Measurements from ENCODE around the gene PTOV1.

Gene PTOV1

GRCh38 chr19:49859682-49860335, 8.8 kb downstream of the PTOV1 start:
- no peak for DNase-seq (ENCODE audit: low read depth)

- no peak for DNase-seq (ENCODE audit: low read depth)
Measured at GRCh38 chr19:49860336-49861102, 9.6 kb downstream of the PTOV1 start.

GRCh38 chr19:49861107-49861506, 10.1 kb downstream of the PTOV1 start:
- DNase-seq (ENCODE audit: low read depth) = no peak

- no peak for DNase-seq (ENCODE audit: low read depth)
Measured at GRCh38 chr19:49861541-49862378, 10.8 kb downstream of the PTOV1 start.

DNA sequence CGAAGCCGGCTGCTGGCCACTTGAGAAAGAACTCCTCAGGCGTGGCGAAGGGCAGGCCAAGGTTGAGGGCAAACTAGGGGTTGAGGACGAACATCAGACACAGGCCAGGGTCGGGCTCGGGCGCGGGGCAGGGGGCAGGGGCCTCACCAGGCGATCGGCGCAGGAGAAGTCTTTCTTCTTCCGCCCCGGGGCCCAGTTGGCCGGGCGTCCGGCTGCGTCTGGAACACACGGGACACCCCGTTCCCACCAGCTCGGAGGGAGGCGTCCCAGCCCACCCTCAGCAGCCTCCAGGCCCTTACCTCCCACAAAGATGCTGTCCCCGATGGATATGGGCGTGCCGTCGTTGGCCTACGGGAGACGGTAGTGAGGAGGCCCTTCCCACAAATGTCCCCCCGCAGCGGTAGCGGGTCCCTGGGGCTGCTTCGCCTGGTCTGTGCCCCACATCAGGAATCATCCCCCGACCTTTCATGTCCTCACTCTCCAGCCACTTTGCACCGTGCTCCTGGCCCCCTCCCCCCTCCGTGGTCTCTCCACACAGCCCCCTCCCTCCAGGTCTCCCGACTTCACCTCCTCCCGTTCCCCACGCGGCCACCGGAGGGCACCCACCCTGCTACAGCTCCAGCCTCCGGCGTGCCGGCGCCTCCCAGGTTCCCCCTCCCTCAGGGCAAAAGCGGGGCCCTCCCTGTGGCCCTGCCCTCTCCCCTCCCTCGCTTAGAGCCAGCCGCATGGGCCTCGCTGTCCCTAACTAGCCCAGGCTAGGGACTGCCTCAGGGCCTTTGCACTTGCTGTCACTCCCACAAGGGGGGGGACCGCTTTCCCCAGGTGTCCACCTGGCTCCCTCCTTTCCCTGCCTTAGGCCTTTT, 11.7 kb downstream of the PTOV1 start:
- no peak for DNase-seq (ENCODE audit: low read depth)

DNA sequence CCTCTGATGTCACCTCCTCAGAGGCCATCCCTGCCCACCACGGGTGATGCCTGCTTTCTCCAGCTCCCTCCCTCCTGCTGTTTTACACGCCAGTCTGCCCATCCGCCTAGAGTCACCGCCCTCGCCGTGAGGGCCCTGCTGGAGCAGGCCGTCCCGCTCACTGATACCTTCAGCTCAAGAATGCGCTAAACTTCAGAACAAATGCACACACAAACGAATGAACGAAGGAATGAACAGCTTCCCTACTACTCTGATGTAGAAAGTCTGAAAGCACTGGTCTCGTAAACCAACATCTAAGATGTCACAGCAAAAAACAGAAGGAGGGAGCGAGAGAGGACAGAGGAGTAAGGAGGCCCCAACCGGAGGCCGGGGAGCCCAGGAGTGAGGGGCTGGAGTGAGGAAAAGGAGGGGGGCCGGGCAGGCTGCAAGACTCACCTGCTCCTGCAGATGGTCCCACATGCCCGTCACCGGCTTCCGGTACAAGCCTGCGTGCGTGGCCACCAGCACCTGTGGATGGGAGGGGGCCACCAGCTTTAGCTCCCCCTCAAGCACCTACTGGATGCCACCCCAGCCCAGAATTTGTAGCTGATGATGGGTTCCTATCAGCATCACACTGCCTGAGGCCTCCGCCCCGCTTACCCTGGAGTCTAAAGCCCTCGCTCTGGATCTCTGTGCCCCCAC, 12.4 kb downstream of the PTOV1 start:
- no peak for DNase-seq (ENCODE audit: low read depth)

DNA sequence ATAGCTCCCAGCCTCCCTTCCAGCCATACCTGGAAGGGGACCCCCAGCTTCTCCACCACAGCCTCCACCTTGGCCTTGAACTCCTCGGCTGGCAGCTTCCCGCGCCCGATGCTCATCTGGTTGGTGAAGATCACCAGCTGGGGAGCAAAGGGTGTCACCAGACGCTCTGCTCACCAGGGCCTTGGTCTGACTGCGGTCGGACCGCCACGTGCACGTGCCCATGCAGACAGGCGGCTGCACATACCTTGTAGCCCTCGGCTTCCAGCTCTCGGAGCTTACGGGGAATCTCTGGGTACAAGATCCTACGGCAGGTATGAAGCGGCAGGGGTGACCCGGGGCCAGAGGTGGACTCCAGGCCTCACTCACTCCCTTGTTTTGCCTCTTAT, 13.0 kb downstream of the PTOV1 start:
- DNase-seq (ENCODE audit: low read depth) = no peak

DNA sequence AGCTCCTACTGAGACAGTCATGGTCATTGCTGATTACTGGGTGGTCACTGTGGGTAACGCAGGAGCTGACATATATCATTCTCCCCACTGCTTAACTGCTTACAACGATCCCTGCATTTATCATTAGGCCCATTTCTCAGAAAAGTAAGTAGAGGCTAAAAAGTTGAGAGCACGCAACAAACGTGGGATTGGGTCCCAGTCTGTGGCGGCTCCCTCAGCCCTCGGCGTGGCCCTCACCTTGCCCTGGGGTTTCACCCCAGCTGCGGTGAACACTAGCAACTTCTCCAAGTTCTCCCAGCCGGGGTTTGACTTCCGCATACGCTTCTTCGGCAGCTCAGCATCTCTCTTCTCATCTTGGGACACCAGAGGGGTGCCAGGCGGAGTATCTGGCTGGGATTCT, 13.9 kb downstream of the PTOV1 start:
- no peak for DNase-seq (ENCODE audit: low read depth)

DNA sequence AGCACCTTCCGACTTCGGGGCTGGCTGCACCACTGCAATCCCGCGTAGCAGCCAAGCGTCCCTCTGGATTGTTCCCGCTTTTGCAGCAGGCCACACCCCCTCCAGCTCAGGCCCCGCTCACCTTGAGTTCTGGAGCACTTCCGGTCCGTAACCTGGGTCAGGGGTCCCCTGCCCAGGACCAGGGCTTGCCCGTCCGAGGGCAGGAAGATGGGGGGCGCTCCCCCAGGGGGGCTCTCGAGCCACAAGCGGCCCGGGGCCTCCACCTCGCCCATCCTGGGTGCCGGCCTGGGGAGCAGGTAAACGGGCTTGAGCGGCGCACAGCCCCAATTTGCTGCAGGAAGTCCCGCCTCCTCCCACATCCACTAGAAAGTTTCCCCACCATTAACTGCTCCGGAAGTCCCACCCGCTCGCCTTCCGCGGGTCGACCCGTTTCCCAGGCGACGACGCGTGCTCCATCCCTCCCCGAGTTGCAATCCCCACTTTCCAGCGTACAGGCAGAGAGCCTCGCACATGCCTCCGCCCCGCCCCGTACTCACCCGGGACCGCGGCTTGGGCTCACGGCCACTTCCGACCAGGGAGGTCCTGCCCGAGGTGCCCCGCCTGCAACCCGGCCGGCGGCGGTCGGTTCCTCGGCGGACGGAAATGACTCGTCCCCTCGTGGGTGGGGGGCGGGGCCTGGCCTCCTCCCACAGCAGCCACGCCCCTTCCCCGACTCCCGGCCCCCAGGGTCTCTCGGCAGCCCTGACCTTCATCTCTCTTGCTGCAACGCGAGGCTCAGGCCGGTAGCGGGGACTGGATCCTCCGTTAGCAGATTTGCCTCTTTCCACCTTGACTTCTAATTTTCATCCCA, 16.2 kb downstream of the PTOV1 start, which contains the start of gene PNKP:
PNKP (minus strand) TSS at position 644 of the 850 bp plus-strand sequence; CDS start at position 272, 372 bp downstream.
- DNase-seq (ENCODE audit: low read depth) = peak; percentile 86

DNA sequence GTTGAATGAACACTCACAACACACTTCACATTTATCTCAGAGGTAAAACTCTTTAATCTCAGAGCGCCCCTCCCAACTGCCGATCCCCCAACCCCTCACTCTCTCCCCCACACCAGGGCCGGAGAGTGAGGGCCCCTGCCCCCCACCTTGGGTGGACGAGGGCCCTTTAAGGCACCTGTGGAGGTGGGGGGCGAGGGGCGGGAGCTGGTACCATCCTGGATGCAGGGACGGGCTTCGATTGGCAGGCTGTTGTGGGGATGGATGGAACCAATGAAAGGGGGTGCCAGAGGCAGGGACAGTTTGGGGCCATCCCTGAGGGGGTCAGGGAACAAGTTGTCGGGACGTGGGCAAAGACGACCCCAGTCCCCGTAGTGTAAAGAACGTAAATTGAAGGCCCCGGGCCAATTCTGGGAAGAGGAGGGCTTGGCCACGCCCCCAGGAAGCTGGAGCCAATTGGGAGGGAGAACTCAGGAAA, 18.1 kb downstream of the PTOV1 start:
- no peak for DNase-seq (ENCODE audit: low read depth)

GRCh38 chr19:49869484-49870308, 18.7 kb downstream of the PTOV1 start:
- peak; percentile 100 for DNase-seq (ENCODE audit: low read depth)

DNA sequence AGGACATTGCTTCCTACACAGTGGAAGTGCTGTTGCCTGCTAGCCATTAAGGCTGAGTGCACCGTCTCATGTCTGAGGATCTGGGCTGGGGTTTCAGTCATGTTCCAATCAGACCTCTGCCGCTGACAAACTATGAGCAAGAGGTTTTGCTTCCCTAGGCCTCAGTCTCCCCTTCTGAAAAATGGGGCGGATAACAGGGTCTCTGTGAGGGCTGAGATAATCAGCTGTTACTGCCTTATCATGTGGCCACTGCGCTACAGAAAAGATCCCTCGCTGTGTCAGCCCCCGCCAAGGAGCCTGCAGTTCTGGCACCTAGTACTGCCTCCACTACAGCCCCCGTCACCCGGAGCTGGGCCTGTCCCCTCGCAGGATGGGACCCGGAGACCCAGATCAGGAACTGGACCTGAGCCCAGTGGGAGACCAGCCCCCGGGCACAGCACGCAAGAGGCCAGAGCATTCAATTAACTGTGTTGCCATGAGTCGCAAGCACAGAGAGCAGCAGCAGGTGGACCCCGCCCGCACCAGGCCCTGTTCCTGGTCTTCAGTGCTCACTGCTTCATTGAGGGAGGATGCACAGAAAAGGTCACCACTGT, 19.4 kb downstream of the PTOV1 start:
- DNase-seq (ENCODE audit: low read depth) = no peak

- DNase-seq (ENCODE audit: low read depth) = no peak
Measured at GRCh38 chr19:49871349-49871985, 20.5 kb downstream of the PTOV1 start.

GRCh38 chr19:49872245-49873128, 21.5 kb downstream of the PTOV1 start:
- DNase-seq (ENCODE audit: low read depth) = no peak

- DNase-seq (ENCODE audit: low read depth) = no peak
Measured at GRCh38 chr19:49873129-49873521, 22.2 kb downstream of the PTOV1 start.

DNA sequence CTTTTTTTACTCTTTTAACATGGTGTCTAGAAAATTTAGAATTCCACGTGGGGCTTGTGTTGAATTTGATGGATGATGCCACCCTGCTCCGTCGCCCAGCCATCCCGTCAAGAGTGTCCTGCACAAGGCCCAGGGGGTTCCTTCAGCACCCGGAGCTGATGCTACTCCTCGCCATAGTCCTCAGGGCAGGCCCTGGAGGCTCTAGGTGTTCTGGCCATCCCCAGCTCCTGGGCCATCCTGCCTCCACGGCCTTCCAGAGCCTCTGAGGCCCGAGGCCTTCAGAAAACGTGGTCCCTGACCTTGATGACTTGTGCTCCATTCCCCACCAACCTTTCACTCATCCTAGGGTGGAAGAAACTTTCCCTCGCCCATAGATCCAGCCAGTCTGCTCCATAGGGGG, 22.9 kb downstream of the PTOV1 start:
- DNase-seq (ENCODE audit: low read depth) = no peak

GRCh38 chr19:49874503-49875157, 23.7 kb downstream of the PTOV1 start:
- DNase-seq (ENCODE audit: low read depth) = no peak
